SK-N-SH treated with all-trans-retinoic acid at 6 μM for 48 hours (cell line): ENCODE results near the gene CD274.

Source experiments
- ATAC-seq: fragments of 200-7000 bp; cut with Tn5 transposase; 3 replicates; pipeline ENCODE4 v1.9.1; 2020; ENCODE audit warnings: mild to moderate bottlenecking, moderate library complexity
- ARNTL ChIP-seq: fragments of 450-650 bp; formaldehyde crosslinking; IDR thresholded peaks from 2 replicates; pipeline ENCODE4 v1.5.0; 2020; ENCODE audit warnings: low read depth, mild to moderate bottlenecking, moderate library complexity, borderline replicate concordance
- ESRRG ChIP-seq: fragments of 250-450 bp; sonication (Bioruptor Pico); IDR thresholded peaks from 2 replicates; pipeline ENCODE4 v1.6.1; 2021; ENCODE audit warnings: mild to moderate bottlenecking
- GLIS3 ChIP-seq: fragments of 250-450 bp; sonication (Bioruptor Pico); IDR thresholded peaks from 2 replicates; pipeline ENCODE4 v1.5.0; 2020; ENCODE audit warnings: mild to moderate bottlenecking, moderate library complexity
- ISL1 ChIP-seq: fragments of 250-450 bp; sonication (Bioruptor Pico); IDR thresholded peaks from 2 replicates; pipeline ENCODE4 v2.1.2; 2022; ENCODE audit warnings: mild to moderate bottlenecking, moderate library complexity
- OSR1 ChIP-seq: fragments of 250-450 bp; sonication (Bioruptor Pico); IDR thresholded peaks from 2 replicates; pipeline ENCODE4 v1.8.0; 2022; ENCODE audit warnings: moderate library complexity, mild to moderate bottlenecking, inconsistent platforms
- PPARA ChIP-seq: fragments of 250-450 bp; sonication (Bioruptor Pico); IDR thresholded peaks from 2 replicates; pipeline ENCODE4 v1.5.0; 2020; ENCODE audit warnings: mild to moderate bottlenecking, borderline replicate concordance
- RARB ChIP-seq: fragments of 250-450 bp; sonication (Bioruptor Pico); IDR thresholded peaks from 2 replicates; pipeline ENCODE4 v1.8.0; 2021; ENCODE audit warnings: mild to moderate bottlenecking, moderate library complexity
- SNAI2 ChIP-seq: fragments of 250-450 bp; sonication (Bioruptor Pico); IDR thresholded peaks from 2 replicates; pipeline ENCODE4 v1.5.0; 2020; ENCODE audit warnings: mild to moderate bottlenecking, moderate library complexity
- TCF4 ChIP-seq: fragments of 250-450 bp; sonication (Bioruptor Pico); IDR thresholded peaks from 2 replicates; pipeline ENCODE4 v1.8.0; 2021; ENCODE audit warnings: mild to moderate bottlenecking, moderate library complexity, borderline replicate concordance
- TOX ChIP-seq: fragments of 250-450 bp; sonication (Bioruptor Pico); IDR thresholded peaks from 2 replicates; pipeline ENCODE4 v1.8.0; 2021; ENCODE audit warnings: mild to moderate bottlenecking, moderate library complexity, borderline replicate concordance
- ZC3H10 ChIP-seq: fragments of 250-450 bp; sonication (Bioruptor Pico); IDR thresholded peaks from 2 replicates; pipeline ENCODE4 v1.5.1; 2021; ENCODE audit warnings: mild to moderate bottlenecking, moderate library complexity
- ZFP3 ChIP-seq: fragments of 250-450 bp; sonication (Bioruptor Pico); IDR thresholded peaks from 2 replicates; pipeline ENCODE4 v1.5.0; 2020; ENCODE audit warnings: mild to moderate bottlenecking, moderate library complexity
- ZFP30 ChIP-seq: fragments of 450-650 bp; formaldehyde crosslinking; IDR thresholded peaks from 2 replicates; pipeline ENCODE4 v1.5.0; 2022; ENCODE audit warnings: mild to moderate bottlenecking, moderate library complexity
- ZNF70 ChIP-seq: fragments of 450-650 bp; formaldehyde crosslinking; IDR thresholded peaks from 2 replicates; pipeline ENCODE4 v1.5.0; 2020; ENCODE audit warnings: mild to moderate bottlenecking, moderate library complexity
- ZNF8 ChIP-seq: fragments of 450-650 bp; formaldehyde crosslinking; IDR thresholded peaks from 2 replicates; pipeline ENCODE4 v1.5.0; 2020; ENCODE audit warnings: mild to moderate bottlenecking, moderate library complexity
- TF ChIP-seq, protein P1 (sequence below): fragments of 250-450 bp; sonication (Bioruptor Pico); IDR thresholded peaks from 2 replicates; pipeline ENCODE4 v1.5.1; 2020; ENCODE audit warnings: low read depth, mild to moderate bottlenecking, moderate library complexity
- TF ChIP-seq, protein P2 (sequence below): fragments of 250-450 bp; sonication (Bioruptor Pico); IDR thresholded peaks from 2 replicates; pipeline ENCODE4 v1.5.1; 2021; ENCODE audit warnings: mild to moderate bottlenecking, moderate library complexity
- TF ChIP-seq, protein P3 (sequence below): fragments of 250-450 bp; sonication (Bioruptor Pico); IDR thresholded peaks from 2 replicates; pipeline ENCODE4 v1.8.0; 2021; ENCODE audit warnings: low read depth, mild to moderate bottlenecking, moderate library complexity, borderline replicate concordance
- TF ChIP-seq, protein P4 (sequence below): fragments of 250-450 bp; sonication (Bioruptor Pico); IDR thresholded peaks from 2 replicates; pipeline ENCODE4 v1.8.0; 2020; ENCODE audit warnings: mild to moderate bottlenecking, moderate library complexity, borderline replicate concordance
- TF ChIP-seq, protein P5 (sequence below): fragments of 250-450 bp; sonication (Bioruptor Pico); IDR thresholded peaks from 2 replicates; pipeline ENCODE4 v1.5.0; 2020; ENCODE audit warnings: mild to moderate bottlenecking, moderate library complexity

The CD274 gene

DNA sequence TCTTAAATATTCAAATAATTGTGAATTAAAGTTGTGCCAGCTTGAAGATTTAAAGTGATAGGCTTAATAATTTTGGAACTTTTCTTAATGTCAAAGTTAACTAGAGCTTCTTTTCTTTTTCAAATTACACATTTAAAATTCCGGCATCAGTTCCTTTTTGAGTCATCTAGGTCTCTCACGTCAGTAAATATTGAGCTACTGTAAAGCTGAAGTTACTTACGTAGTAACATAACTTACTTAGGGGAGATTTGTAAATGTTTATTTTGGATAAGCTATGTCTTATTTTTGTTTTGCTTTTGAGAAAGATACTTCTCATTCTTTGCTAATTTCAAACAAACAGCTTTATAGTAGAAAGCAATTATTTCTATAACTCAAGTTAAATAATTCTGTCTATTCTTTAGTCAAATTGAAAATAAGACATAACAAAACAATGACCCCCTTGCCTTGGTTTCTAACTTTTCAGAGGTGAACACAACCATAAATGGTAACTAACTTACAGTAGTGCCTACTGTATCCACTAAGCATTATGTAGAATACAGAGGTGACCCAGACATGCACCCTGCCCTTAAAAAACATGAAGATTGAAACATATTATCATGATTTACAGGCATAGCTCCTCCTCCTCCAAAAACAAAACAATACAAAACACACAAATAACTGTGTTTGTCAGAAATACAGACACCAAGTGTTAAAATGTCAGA, 29.8 kb downstream of the CD274 start:
- TF ChIP-seq SNAI2 (no peak), TCF4 (CRISPR knock-in tag) (no peak), PPARA (CRISPR knock-in tag) (no peak), ZFP3 (CRISPR knock-in tag) (no peak), ZNF70 (no peak), ESRRG (CRISPR knock-in tag) (no peak), TOX (CRISPR knock-in tag) (no peak), OSR1 (CRISPR knock-in tag) (no peak), ZC3H10 (CRISPR knock-in tag) (no peak), GLIS3 (no peak), ISL1 (no peak), ARNTL (CRISPR knock-in tag) (no peak)
- TF ChIP-seq, protein P1, sequence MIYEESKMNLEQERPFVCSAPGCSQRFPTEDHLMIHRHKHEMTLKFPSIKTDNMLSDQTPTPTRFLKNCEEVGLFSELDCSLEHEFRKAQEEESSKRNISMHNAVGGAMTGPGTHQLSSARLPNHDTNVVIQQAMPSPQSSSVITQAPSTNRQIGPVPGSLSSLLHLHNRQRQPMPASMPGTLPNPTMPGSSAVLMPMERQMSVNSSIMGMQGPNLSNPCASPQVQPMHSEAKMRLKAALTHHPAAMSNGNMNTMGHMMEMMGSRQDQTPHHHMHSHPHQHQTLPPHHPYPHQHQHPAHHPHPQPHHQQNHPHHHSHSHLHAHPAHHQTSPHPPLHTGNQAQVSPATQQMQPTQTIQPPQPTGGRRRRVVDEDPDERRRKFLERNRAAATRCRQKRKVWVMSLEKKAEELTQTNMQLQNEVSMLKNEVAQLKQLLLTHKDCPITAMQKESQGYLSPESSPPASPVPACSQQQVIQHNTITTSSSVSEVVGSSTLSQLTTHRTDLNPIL (CRISPR knock-in tag): no peak
- TF ChIP-seq, protein P2, sequence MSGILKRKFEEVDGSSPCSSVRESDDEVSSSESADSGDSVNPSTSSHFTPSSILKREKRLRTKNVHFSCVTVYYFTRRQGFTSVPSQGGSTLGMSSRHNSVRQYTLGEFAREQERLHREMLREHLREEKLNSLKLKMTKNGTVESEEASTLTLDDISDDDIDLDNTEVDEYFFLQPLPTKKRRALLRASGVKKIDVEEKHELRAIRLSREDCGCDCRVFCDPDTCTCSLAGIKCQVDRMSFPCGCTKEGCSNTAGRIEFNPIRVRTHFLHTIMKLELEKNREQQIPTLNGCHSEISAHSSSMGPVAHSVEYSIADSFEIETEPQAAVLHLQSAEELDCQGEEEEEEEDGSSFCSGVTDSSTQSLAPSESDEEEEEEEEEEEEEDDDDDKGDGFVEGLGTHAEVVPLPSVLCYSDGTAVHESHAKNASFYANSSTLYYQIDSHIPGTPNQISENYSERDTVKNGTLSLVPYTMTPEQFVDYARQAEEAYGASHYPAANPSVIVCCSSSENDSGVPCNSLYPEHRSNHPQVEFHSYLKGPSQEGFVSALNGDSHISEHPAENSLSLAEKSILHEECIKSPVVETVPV (CRISPR knock-in tag): no peak
- TF ChIP-seq, protein P3, sequence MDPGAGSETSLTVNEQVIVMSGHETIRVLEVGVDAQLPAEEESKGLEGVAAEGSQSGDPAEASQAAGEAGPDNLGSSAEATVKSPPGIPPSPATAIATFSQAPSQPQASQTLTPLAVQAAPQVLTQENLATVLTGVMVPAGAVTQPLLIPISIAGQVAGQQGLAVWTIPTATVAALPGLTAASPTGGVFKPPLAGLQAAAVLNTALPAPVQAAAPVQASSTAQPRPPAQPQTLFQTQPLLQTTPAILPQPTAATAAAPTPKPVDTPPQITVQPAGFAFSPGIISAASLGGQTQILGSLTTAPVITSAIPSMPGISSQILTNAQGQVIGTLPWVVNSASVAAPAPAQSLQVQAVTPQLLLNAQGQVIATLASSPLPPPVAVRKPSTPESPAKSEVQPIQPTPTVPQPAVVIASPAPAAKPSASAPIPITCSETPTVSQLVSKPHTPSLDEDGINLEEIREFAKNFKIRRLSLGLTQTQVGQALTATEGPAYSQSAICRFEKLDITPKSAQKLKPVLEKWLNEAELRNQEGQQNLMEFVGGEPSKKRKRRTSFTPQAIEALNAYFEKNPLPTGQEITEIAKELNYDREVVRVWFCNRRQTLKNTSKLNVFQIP (CRISPR knock-in tag): no peak
- TF ChIP-seq, protein P4, sequence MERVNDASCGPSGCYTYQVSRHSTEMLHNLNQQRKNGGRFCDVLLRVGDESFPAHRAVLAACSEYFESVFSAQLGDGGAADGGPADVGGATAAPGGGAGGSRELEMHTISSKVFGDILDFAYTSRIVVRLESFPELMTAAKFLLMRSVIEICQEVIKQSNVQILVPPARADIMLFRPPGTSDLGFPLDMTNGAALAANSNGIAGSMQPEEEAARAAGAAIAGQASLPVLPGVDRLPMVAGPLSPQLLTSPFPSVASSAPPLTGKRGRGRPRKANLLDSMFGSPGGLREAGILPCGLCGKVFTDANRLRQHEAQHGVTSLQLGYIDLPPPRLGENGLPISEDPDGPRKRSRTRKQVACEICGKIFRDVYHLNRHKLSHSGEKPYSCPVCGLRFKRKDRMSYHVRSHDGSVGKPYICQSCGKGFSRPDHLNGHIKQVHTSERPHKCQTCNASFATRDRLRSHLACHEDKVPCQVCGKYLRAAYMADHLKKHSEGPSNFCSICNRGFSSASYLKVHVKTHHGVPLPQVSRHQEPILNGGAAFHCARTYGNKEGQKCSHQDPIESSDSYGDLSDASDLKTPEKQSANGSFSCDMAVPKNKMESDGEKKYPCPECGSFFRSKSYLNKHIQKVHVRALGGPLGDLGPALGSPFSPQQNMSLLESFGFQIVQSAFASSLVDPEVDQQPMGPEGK (CRISPR knock-in tag): no peak
- TF ChIP-seq, protein P5, sequence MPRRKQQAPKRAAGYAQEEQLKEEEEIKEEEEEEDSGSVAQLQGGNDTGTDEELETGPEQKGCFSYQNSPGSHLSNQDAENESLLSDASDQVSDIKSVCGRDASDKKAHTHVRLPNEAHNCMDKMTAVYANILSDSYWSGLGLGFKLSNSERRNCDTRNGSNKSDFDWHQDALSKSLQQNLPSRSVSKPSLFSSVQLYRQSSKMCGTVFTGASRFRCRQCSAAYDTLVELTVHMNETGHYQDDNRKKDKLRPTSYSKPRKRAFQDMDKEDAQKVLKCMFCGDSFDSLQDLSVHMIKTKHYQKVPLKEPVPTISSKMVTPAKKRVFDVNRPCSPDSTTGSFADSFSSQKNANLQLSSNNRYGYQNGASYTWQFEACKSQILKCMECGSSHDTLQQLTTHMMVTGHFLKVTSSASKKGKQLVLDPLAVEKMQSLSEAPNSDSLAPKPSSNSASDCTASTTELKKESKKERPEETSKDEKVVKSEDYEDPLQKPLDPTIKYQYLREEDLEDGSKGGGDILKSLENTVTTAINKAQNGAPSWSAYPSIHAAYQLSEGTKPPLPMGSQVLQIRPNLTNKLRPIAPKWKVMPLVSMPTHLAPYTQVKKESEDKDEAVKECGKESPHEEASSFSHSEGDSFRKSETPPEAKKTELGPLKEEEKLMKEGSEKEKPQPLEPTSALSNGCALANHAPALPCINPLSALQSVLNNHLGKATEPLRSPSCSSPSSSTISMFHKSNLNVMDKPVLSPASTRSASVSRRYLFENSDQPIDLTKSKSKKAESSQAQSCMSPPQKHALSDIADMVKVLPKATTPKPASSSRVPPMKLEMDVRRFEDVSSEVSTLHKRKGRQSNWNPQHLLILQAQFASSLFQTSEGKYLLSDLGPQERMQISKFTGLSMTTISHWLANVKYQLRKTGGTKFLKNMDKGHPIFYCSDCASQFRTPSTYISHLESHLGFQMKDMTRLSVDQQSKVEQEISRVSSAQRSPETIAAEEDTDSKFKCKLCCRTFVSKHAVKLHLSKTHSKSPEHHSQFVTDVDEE (CRISPR knock-in tag): no peak
- no peak for ATAC-seq

DNA sequence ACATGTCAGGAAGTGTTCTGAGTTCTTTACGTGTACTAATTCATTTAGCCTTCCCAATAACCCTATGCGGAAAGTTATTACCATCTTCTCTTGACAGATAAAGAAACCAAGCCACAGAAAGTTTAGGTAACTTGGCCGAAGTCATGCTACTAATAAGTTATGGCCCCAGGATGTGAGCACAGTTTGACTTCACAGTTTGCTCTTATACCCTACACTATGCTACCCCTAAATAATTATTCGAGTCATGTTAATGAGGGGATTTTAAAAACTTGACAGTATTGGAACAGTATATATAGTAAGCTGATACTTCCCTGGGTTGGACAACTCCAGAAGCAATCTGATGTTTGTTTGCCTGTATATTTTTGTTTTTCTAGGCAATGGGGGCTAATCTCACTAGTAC, 30.6 kb downstream of the CD274 start:
- TF ChIP-seq ESRRG (CRISPR knock-in tag) (no peak), ISL1 (no peak), ARNTL (CRISPR knock-in tag) (no peak), RARB (no peak), PPARA (CRISPR knock-in tag) (no peak), ZNF8 (CRISPR knock-in tag) (no peak), ZNF70 (no peak), ZFP30 (CRISPR knock-in tag) (no peak), TCF4 (CRISPR knock-in tag) (no peak)
- TF ChIP-seq, protein P3 (CRISPR knock-in tag): no peak
- TF ChIP-seq, protein P5 (CRISPR knock-in tag): no peak
- no peak for ATAC-seq
